Liver (tissue), 3 donors: ENCODE measurements around the gene APBA2.

ENCODE experiments used
- ATF3 ChIP-seq: IDR thresholded peaks from 2 replicates; pipeline ENCODE4 v1.6.1; 2016; ENCODE audit warnings: antibody characterized with exemption
- CTCF ChIP-seq: fragments of 150-350 bp; IDR thresholded peaks from 2 replicates; pipeline ENCODE4 v1.5.1; 2017; ENCODE audit warnings: improper control_type of control experiment, low read depth, low read length; ENCODE audit not compliant: missing input control
- EGR1 ChIP-seq, 2 donors: IDR thresholded peaks; 2 replicates each; pipeline ENCODE4 v1.6.1; 2016 to 2018; ENCODE audit warnings: antibody characterized with exemption in 2 of 2, low read depth in 2 of 2
- FOXA1 ChIP-seq: IDR thresholded peaks from 2 replicates; pipeline ENCODE4 v1.6.1; 2016; ENCODE audit warnings: antibody characterized with exemption
- GABPA ChIP-seq, 2 donors: IDR thresholded peaks in 1 of 2; conservative IDR thresholded peaks in 1 of 2; 2 replicates each; pipeline ENCODE4 v1.6.1; 2016; ENCODE audit warnings: antibody characterized with exemption in 2 of 2, mild to moderate bottlenecking in 1 of 2, moderate library complexity in 1 of 2
- JUND ChIP-seq, 2 donors: IDR thresholded peaks; 2 replicates each; pipeline ENCODE4 v1.6.1; 2016; ENCODE audit warnings: antibody characterized with exemption in 2 of 2
- MAX ChIP-seq: IDR thresholded peaks from 2 replicates; pipeline ENCODE4 v1.6.1; 2016; ENCODE audit warnings: antibody characterized with exemption
- RAD21 ChIP-seq, 2 donors: IDR thresholded peaks; 2 replicates each; pipeline ENCODE4 v1.6.1; 2016; ENCODE audit warnings: antibody characterized with exemption in 2 of 2, mild to moderate bottlenecking in 2 of 2
- REST ChIP-seq: IDR thresholded peaks from 2 replicates; pipeline ENCODE4 v1.6.1; 2016; ENCODE audit warnings: antibody characterized with exemption, mild to moderate bottlenecking
- RXRA ChIP-seq, 2 donors: IDR thresholded peaks; 2 replicates each; pipeline ENCODE4 v1.6.1; 2017 to 2018; ENCODE audit warnings: antibody characterized with exemption in 2 of 2, mild to moderate bottlenecking in 1 of 2
- SP1 ChIP-seq: IDR thresholded peaks from 2 replicates; pipeline ENCODE4 v1.6.1; 2018; ENCODE audit warnings: antibody characterized with exemption, mild to moderate bottlenecking
- TAF1 ChIP-seq: conservative IDR thresholded peaks from 2 replicates; pipeline ENCODE4 v1.6.1; 2016; ENCODE audit warnings: antibody characterized with exemption, mild to moderate bottlenecking
- YY1 ChIP-seq: IDR thresholded peaks from 2 replicates; pipeline ENCODE4 v1.6.1; 2016; ENCODE audit warnings: antibody characterized with exemption, mild to moderate bottlenecking
- ZBTB33 ChIP-seq: IDR thresholded peaks from 2 replicates; pipeline ENCODE4 v1.6.1; 2016; ENCODE audit warnings: antibody characterized with exemption
- donor health status: healthy.
- donor health status: healthy.

GRCh38 chr15:28930011-28930410 lies 44.2 kb downstream of the APBA2 start:
- TF ChIP-seq MAX (no peak), TAF1 (no peak), RAD21 (IDR thresholded peaks at IDR 0.05) (no peak), REST (no peak), CTCF (no peak), ATF3 (no peak), ZBTB33 (no peak), EGR1 (IDR thresholded peaks at IDR 0.05; ENCODE audit: low read depth in 2 of 2) (no peak), GABPA (IDR thresholded peaks at IDR 0.05 in 1 of 2, conservative IDR thresholded peaks at IDR 0.05 in 1 of 2) (no peak), FOXA1 (no peak), JUND (IDR thresholded peaks at IDR 0.05) (no peak), SP1 (no peak), YY1 (no peak), RXRA (IDR thresholded peaks at IDR 0.05) (no peak)
